H9 (cell line): ENCODE data around the gene ACTC1. TPM values are rescaled to one million over a fixed set of nuclear protein-coding genes. Genes with fewer than 3 reads are reported as not detected.
"Not testable (repeated sequence)": the region's sequence is repeated elsewhere in the genome, so short reads cannot be mapped to it uniquely, and the experiment has no call there.

Source experiments
- DNase-seq: peaks from one replicate; pipeline ENCODE4 v3.0.0-alpha.2; 2017
- H2AFZ ChIP-seq: one replicate; pipeline ENCODE4 v1.6.1; 2013; ENCODE audit warnings: mild to moderate bottlenecking, low read length, control low read depth, moderate library complexity
- H2AK5ac ChIP-seq: 2 replicates; pipeline ENCODE4 v1.6.1; 2013; ENCODE audit warnings: low read length, control low read depth, mixed read lengths; ENCODE audit not compliant: insufficient read length
- H2BK120ac ChIP-seq: one replicate; pipeline ENCODE4 v1.6.1; 2013; ENCODE audit warnings: low read depth, mild to moderate bottlenecking, low read length, control low read depth, inconsistent platforms; ENCODE audit not compliant: poor library complexity, severe bottlenecking
- H2BK12ac ChIP-seq: 2 replicates; pipeline ENCODE4 v1.6.1; 2013; ENCODE audit warnings: low read length, control low read depth, mixed read lengths, low read depth; ENCODE audit not compliant: insufficient read length
- H2BK15ac ChIP-seq: 2 replicates; pipeline ENCODE4 v1.6.1; 2013; ENCODE audit warnings: low read depth, low read length, control low read depth
- H2BK20ac ChIP-seq: one replicate; pipeline ENCODE4 v1.6.1; 2013; ENCODE audit warnings: low read depth, mild to moderate bottlenecking, low read length, control low read depth, inconsistent platforms; ENCODE audit not compliant: poor library complexity, severe bottlenecking
- H2BK5ac ChIP-seq: 2 replicates; pipeline ENCODE4 v1.6.1; 2013; ENCODE audit warnings: low read length, control low read depth, mixed read lengths; ENCODE audit not compliant: insufficient read length
- H3K14ac ChIP-seq: 2 replicates; pipeline ENCODE4 v1.6.1; 2013; ENCODE audit warnings: low read length, control low read depth; ENCODE audit not compliant: insufficient read depth
- H3K18ac ChIP-seq: 2 replicates; pipeline ENCODE4 v1.6.1; 2013; ENCODE audit warnings: low read depth, mild to moderate bottlenecking, mixed read lengths, low read length, control low read depth; ENCODE audit not compliant: insufficient read length
- H3K23ac ChIP-seq: 2 replicates; pipeline ENCODE4 v1.6.1; 2013; ENCODE audit warnings: low read length, control low read depth, mixed read lengths, low read depth; ENCODE audit not compliant: insufficient read length
- H3K23me2 ChIP-seq: 2 replicates; pipeline ENCODE4 v1.6.1; 2013; ENCODE audit warnings: low read depth, mild to moderate bottlenecking, mixed read lengths, low read length, control low read depth; ENCODE audit not compliant: insufficient read length, poor library complexity, severe bottlenecking
- H3K27ac ChIP-seq: 2 replicates; pipeline ENCODE4 v1.5.1; 2013; ENCODE audit warnings: low read length, control low read depth, mixed read lengths, low read depth; ENCODE audit not compliant: insufficient read length
- H3K27me3 ChIP-seq: 2 replicates; pipeline ENCODE4 v1.6.1; 2013; ENCODE audit warnings: low read length, control low read depth, inconsistent platforms; ENCODE audit not compliant: insufficient read depth
- H3K4ac ChIP-seq: 2 replicates; pipeline ENCODE4 v1.6.1; 2013; ENCODE audit warnings: low read depth, mild to moderate bottlenecking, control low read depth, inconsistent platforms, low read length, moderate library complexity
- H3K4me1 ChIP-seq: 2 replicates; pipeline ENCODE4 v1.6.1; 2013; ENCODE audit warnings: low read length, control low read depth, inconsistent platforms; ENCODE audit not compliant: insufficient read depth
- H3K4me2 ChIP-seq: 2 replicates; pipeline ENCODE4 v1.6.1; 2013; ENCODE audit warnings: low read length, control low read depth, mixed read lengths; ENCODE audit not compliant: insufficient read length, insufficient read depth
- H3K56ac ChIP-seq: 2 replicates; pipeline ENCODE4 v1.6.1; 2013; ENCODE audit warnings: low read depth, mild to moderate bottlenecking, mixed read lengths, low read length, control low read depth; ENCODE audit not compliant: insufficient read length
- H3K79me1 ChIP-seq: 2 replicates; pipeline ENCODE4 v1.6.1; 2013; ENCODE audit warnings: low read depth, mild to moderate bottlenecking, moderate library complexity, low read length, control low read depth, inconsistent platforms; ENCODE audit not compliant: insufficient read depth, poor library complexity, severe bottlenecking
- H3K79me2 ChIP-seq: 2 replicates; pipeline ENCODE4 v1.6.1; 2013; ENCODE audit warnings: low read length, control low read depth, inconsistent platforms; ENCODE audit not compliant: insufficient read depth
- H3K9ac ChIP-seq: 2 replicates; pipeline ENCODE4 v1.6.1; 2013; ENCODE audit warnings: low read length, control low read depth, mixed read lengths; ENCODE audit not compliant: insufficient read length; ENCODE audit errors: extremely low read depth
- H3K9me3 ChIP-seq: one replicate; pipeline ENCODE4 v1.6.1; 2013; ENCODE audit warnings: low read depth, low read length, inconsistent platforms; ENCODE audit not compliant: control insufficient read depth
- H3T11ph ChIP-seq: one replicate; pipeline ENCODE4 v1.6.1; 2013; ENCODE audit warnings: mild to moderate bottlenecking, low read length, control low read depth, inconsistent platforms
- H4K20me1 ChIP-seq: one replicate; pipeline ENCODE4 v1.6.1; 2013; ENCODE audit not compliant: control insufficient read depth, insufficient read length, insufficient read depth
- H4K5ac ChIP-seq: 2 replicates; pipeline ENCODE4 v1.6.1; 2013; ENCODE audit warnings: low read depth, mild to moderate bottlenecking, mixed read lengths, low read length, control low read depth; ENCODE audit not compliant: insufficient read length
- H4K8ac ChIP-seq: replicated peaks from 2 replicates; pipeline ENCODE4 v1.6.1; 2013; ENCODE audit warnings: low read length, control low read depth, mixed read lengths, low read depth; ENCODE audit not compliant: insufficient read length
- H4K91ac ChIP-seq: 2 replicates; pipeline ENCODE4 v1.6.1; 2013; ENCODE audit warnings: low read depth, mild to moderate bottlenecking, moderate library complexity, mixed read lengths, low read length, control low read depth; ENCODE audit not compliant: insufficient read length
- H3K27ac Mint-ChIP-seq, 3 experiments: 2 replicates in 2 of 3; 3 replicates in 1 of 3; pipeline ENCODE4 v1.8.0; 2020 to 2021; ENCODE audit warnings: mixed read lengths in 3 of 3, mild to moderate bottlenecking in 1 of 3, moderate library complexity in 1 of 3
- H3K27me3 Mint-ChIP-seq: 2 replicates; pipeline ENCODE4 v1.8.0; 2021; ENCODE audit warnings: low read depth, mild to moderate bottlenecking, moderate library complexity, mixed read lengths
- H3K36me3 Mint-ChIP-seq, 3 experiments: 2 replicates in 2 of 3; 3 replicates in 1 of 3; pipeline ENCODE4 v1.8.0; 2020 to 2021; ENCODE audit warnings: low read depth in 3 of 3, mixed read lengths in 3 of 3; ENCODE audit not compliant: insufficient read depth in 1 of 3
- H3K4me1 Mint-ChIP-seq, 2 experiments: 2 replicates each; pipeline ENCODE4 v1.8.0; 2020; ENCODE audit warnings: mixed read lengths in 2 of 2
- H3K4me3 Mint-ChIP-seq, 2 experiments: 2 replicates in 1 of 2; 3 replicates in 1 of 2; pipeline ENCODE4 v1.8.0; 2020 to 2021; ENCODE audit warnings: mild to moderate bottlenecking in 2 of 2, mixed read lengths in 2 of 2, moderate library complexity in 1 of 2
- H3K9me3 Mint-ChIP-seq, 2 experiments: 2 replicates in 1 of 2; 3 replicates in 1 of 2; pipeline ENCODE4 v1.8.0; 2020; ENCODE audit warnings: mild to moderate bottlenecking in 2 of 2, mixed read lengths in 2 of 2, moderate library complexity in 1 of 2
- WGBS: extraction: QIAGEN DNeasy Blood & Tissue Kit; methylation state at CpG from one replicate; pipeline ENCODE4 v1.1.7; 2013; ENCODE audit warnings: missing lambda C conversion rate, low lambda C conversion rate, mixed read lengths; ENCODE audit not compliant: insufficient read length; ENCODE audit errors: extremely low coverage; 5-methylcytosine and 5-hydroxymethylcytosine counted together
- total RNA-seq: library from RNA; stranded (reverse); gene quantifications from 2 replicates; pipeline ENCODE4 v1.2.1, GENCODE V29; 2021
- TF ChIP-seq, protein P1 (sequence below): fragments of 200-600 bp; sonication (generic); conservative IDR thresholded peaks from 3 replicates; pipeline ENCODE4 v1.8.0; 2021; ENCODE audit warnings: antibody characterized with exemption, mild to moderate bottlenecking

The ACTC1 gene
- total RNA-seq, 1 experiment from 2014 or later: 52.2 TPM

DNA sequence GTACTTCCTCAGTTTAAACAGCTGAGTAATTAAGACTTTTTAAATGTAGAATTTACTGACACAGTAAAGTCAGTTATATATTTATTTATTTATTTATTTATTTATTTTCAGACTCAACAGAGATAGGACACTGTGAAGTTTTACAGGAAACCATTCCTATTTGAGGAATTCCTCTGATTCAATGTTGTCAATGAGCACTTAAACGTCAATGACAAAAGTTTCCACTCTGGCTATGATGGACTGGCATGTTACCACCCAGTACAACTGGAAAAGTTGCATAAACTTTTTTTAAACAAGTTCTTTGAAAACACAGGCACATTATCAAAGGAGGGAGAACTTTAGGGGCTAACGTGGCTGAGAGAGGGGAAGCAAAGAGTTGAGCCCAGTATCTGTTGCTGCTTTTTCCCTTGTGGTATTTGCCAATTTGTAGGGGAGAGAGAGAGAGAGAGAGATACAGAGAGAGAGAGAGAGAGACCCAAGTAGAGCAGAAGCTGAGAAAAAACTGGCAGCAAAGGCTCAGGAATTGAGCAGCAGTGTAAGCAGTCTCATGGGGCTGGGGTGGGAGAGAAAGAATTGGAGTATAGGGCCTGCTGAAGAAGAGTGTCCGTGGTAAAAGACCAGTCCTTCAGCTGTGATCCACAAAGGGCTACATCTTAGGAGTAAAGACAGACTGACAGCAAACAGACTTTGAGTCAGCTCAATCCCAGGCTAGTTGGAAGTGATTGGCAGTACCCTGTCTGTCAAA lies 18.3 kb upstream of the ACTC1 start:
- no CpG with 5 or more reads among the region's 3 CpGs for WGBS
- TF ChIP-seq, protein P1, sequence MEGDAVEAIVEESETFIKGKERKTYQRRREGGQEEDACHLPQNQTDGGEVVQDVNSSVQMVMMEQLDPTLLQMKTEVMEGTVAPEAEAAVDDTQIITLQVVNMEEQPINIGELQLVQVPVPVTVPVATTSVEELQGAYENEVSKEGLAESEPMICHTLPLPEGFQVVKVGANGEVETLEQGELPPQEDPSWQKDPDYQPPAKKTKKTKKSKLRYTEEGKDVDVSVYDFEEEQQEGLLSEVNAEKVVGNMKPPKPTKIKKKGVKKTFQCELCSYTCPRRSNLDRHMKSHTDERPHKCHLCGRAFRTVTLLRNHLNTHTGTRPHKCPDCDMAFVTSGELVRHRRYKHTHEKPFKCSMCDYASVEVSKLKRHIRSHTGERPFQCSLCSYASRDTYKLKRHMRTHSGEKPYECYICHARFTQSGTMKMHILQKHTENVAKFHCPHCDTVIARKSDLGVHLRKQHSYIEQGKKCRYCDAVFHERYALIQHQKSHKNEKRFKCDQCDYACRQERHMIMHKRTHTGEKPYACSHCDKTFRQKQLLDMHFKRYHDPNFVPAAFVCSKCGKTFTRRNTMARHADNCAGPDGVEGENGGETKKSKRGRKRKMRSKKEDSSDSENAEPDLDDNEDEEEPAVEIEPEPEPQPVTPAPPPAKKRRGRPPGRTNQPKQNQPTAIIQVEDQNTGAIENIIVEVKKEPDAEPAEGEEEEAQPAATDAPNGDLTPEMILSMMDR: no peak
- Histone ChIP-seq H3K14ac (no peak overlapping the region), H3T11ph (no peak overlapping the region), H3K27me3 (no peaks in the 10 kb centered on the region), H3K18ac (no peak overlapping the region), H2AFZ (peak overlapping the region; percentile 22), H2BK15ac (no peak overlapping the region), H4K5ac (no peak overlapping the region), H3K4me1 (no peaks in the 10 kb centered on the region), H3K4me2 (no peak overlapping the region), H3K9ac (no peak overlapping the region), H3K79me2 (no peaks in the 10 kb centered on the region), H3K23me2 (no peaks in the 10 kb centered on the region), H3K56ac (no peak overlapping the region), H4K20me1 (no peaks in the 10 kb centered on the region), H3K27ac (no peak overlapping the region), H4K91ac (no peak overlapping the region), H3K23ac (no peak overlapping the region), H2AK5ac (no peak overlapping the region), H2BK20ac (no peak overlapping the region), H3K4ac (no peak overlapping the region), H3K79me1 (no peaks in the 10 kb centered on the region), H2BK120ac (no peak overlapping the region), H2BK5ac (no peak overlapping the region), H2BK12ac (no peak overlapping the region), H3K9me3 (no peaks in the 10 kb centered on the region), H4K8ac (no peak overlapping the region)
- Mint-ChIP-seq H3K27ac (no peak overlapping the region), H3K4me3 (no peak overlapping the region), H3K9me3 (no peaks in the 10 kb centered on the region), H3K4me1 (no peaks in the 10 kb centered on the region), H3K27me3 (peaks cover 2% of the 10 kb centered on the region; the same call in 1 of the 2 replicates), H3K36me3 (no peaks in the 10 kb centered on the region)
- no peak for DNase-seq

GRCh38 chr15:34812868-34813365 lies 17.6 kb upstream of the ACTC1 start:
- not testable (repeated sequence) for H3K9me3 ChIP-seq, H3K9me3 Mint-ChIP-seq, H3T11ph ChIP-seq, H3K27ac ChIP-seq, H3K9ac ChIP-seq, H3K4ac ChIP-seq, H3K23ac ChIP-seq, H3K23me2 ChIP-seq, H4K91ac ChIP-seq, H3K27me3 ChIP-seq, H4K8ac ChIP-seq, H3K4me1 Mint-ChIP-seq, H4K5ac ChIP-seq, H3K27me3 Mint-ChIP-seq, H3K27ac Mint-ChIP-seq, H2BK20ac ChIP-seq, H2BK15ac ChIP-seq, H2BK5ac ChIP-seq, H2AK5ac ChIP-seq, DNase-seq, H3K18ac ChIP-seq, H3K4me3 Mint-ChIP-seq, H2AFZ ChIP-seq, H3K14ac ChIP-seq, H3K4me1 ChIP-seq, H3K36me3 Mint-ChIP-seq, H4K20me1 ChIP-seq, H3K4me2 ChIP-seq, H2BK120ac ChIP-seq, H3K79me2 ChIP-seq, H2BK12ac ChIP-seq, H3K56ac ChIP-seq, H3K79me1 ChIP-seq
- no CpG with 5 or more reads among the region's 9 CpGs for WGBS
